ENCODE data around the gene TSLP. TPM values are rescaled to one million over a fixed set of nuclear protein-coding genes. Genes with fewer than 3 reads are reported as not detected.

TSLP gene
- total and polyA plus RNA-seq, 2 of the 8 experiments (the other 6 are each of a cell fraction or from before 2014, with no cell fraction given), result 0.39 to 1.9 TPM

GRCh38 chr5:111076091-111076490, 4.6 kb downstream of the TSLP start:
- Histone ChIP-seq H2BK120ac (replicated peaks; ENCODE audit: low read depth, low read length) (no peak overlapping the region), H2AFZ (ENCODE audit: low read length) (no peak overlapping the region), H2BK12ac (ENCODE audit: low read depth, low read length) (no peak overlapping the region), H3K23me2 (ENCODE audit: low read depth, low read length) (peaks cover 7% of the 10 kb centered on the region; the same call in 1 of the 2 replicates), H3K4ac (replicated peaks; ENCODE audit: insufficient read length, low read depth, low read length) (no peak overlapping the region), H3K79me1 (ENCODE audit: low read depth, low read length) (no peaks in the 10 kb centered on the region), H3K18ac (ENCODE audit: extremely low read depth, low read length) (no peak overlapping the region), H2BK15ac (ENCODE audit: low read length) (no peak overlapping the region), H3K27ac (ENCODE audit: low read depth, low read length) (no peak overlapping the region), H4K20me1 (replicated peaks in 1 of 2; ENCODE audit: control insufficient read depth in 1 of 2, insufficient read depth in 2 of 2, low read length in 2 of 2) (no peaks in the 10 kb centered on the region), H4K91ac (replicated peaks; ENCODE audit: insufficient read length, low read length) (no peak overlapping the region), H3K9me3 (ENCODE audit: insufficient read depth in 2 of 2, low read depth in 1 of 2, low read length in 1 of 2) (no peaks in the 10 kb centered on the region), H3K4me2 (ENCODE audit: insufficient read depth in 1 of 2, low read depth in 2 of 2, low read length in 2 of 2) (no peak overlapping the region), H2BK5ac (ENCODE audit: low read depth, low read length) (no peak overlapping the region), H2AK5ac (ENCODE audit: low read depth, low read length) (no peak overlapping the region), H3K9ac (replicated peaks in 1 of 4; ENCODE audit: extremely low read depth in 1 of 4, low read depth in 3 of 4, low read length in 3 of 4) (no peak overlapping the region), H3K23ac (ENCODE audit: insufficient read length) (no peak overlapping the region), H4K8ac (ENCODE audit: extremely low read depth, insufficient read depth, low read length) (no peak overlapping the region), H3K36me3 (ENCODE audit: control insufficient read depth in 2 of 4, insufficient read depth in 4 of 4, low read length in 3 of 4) (no peaks in the 10 kb centered on the region), H4K5ac (ENCODE audit: insufficient read length, low read depth, low read length) (no peak overlapping the region), H2BK20ac (ENCODE audit: low read length) (no peak overlapping the region), H3K79me2 (ENCODE audit: control insufficient read depth in 1 of 2, insufficient read depth in 2 of 2, low read length in 2 of 2) (no peaks in the 10 kb centered on the region), H3K14ac (ENCODE audit: insufficient read length) (no peak overlapping the region), H3K4me3 (ENCODE audit: extremely low read depth in 1 of 4, insufficient read depth in 2 of 4, low read depth in 3 of 4, low read length in 4 of 4) (no peak overlapping the region), H3K27me3 (replicated peaks in 1 of 4; ENCODE audit: control insufficient read depth in 3 of 4, extremely low read depth in 1 of 4, insufficient read depth in 3 of 4, low read length in 3 of 4) (peaks cover 16 to 34% (median 25%) of the 10 kb centered on the region in 4 experiments), H3K4me1 (replicated peaks in 1 of 4; ENCODE audit: control insufficient read depth in 3 of 4, insufficient read depth in 4 of 4, low read length in 3 of 4) (no peaks in the 10 kb centered on the region; a peak in 2 of 7 replicates), H3K56ac (replicated peaks; ENCODE audit: insufficient read length, low read depth, low read length) (no peak overlapping the region)
- ChIA-PET POLR2A (ENCODE audit: partially characterized antibody) (no interaction called here), CTCF (ENCODE audit: partially characterized antibody) (no interaction called here)
- FAIRE-seq (no peak), DNase-seq (ENCODE audit: low read depth in 1 of 2, low spot score in 2 of 2) (no peak)
- 72% methylated on average over 1 of the region's 1 CpG; no CpG with 5 or more reads in 1 of the 2 experiments for WGBS, 2 experiments (ENCODE audit: extremely low coverage in 1 of 2, insufficient coverage in 1 of 2, insufficient read length in 1 of 2, insufficient replicate concordance in 2 of 2, low coverage in 1 of 2, low lambda C conversion rate in 2 of 2, missing lambda C conversion rate in 1 of 2)
- TF ChIP-seq SIRT6 (IDR thresholded peaks at IDR 0.05; ENCODE audit: low read length) (no peak), CHD2 (IDR thresholded peaks at IDR 0.05; ENCODE audit: low read length) (no peak), ATF2 (IDR thresholded peaks at IDR 0.05; ENCODE audit: low read length) (no peak)
